Sigmoid colon (tissue), 7 donors: ENCODE data around the gene SCARB1. TPM values are rescaled to one million over a fixed set of nuclear protein-coding genes. Genes with fewer than 3 reads are reported as not detected.
A peak's percentile ranks its signal among the peaks of the same experiment; 100 is the strongest.

ENCODE experiments used
- DNase-seq: peaks from one replicate; pipeline ENCODE4 v3.0.0-alpha.2; 2019
- H3K27ac ChIP-seq, 4 donors: fragments of 200-600 bp; sonication (generic); one replicate each; pipeline ENCODE4 v1.5.1; 2016 to 2019; ENCODE audit warnings: mild to moderate bottlenecking in 1 of 4
- H3K27me3 ChIP-seq, 3 donors: fragments of 200-600 bp; sonication (generic); one replicate each; pipeline ENCODE4 v1.5.1; 2019; ENCODE audit warnings: mild to moderate bottlenecking in 1 of 3
- H3K36me3 ChIP-seq, 4 donors: fragments of 200-600 bp; sonication (generic); one replicate each; pipeline ENCODE4 v1.5.1; 2016 to 2019
- H3K4me1 ChIP-seq, 4 donors: fragments of 200-600 bp; sonication (generic); one replicate each; pipeline ENCODE4 v1.5.1; 2017 to 2019
- H3K4me3 ChIP-seq, 4 donors: fragments of 200-600 bp; sonication (generic); one replicate each; pipeline ENCODE4 v1.5.1; 2017 to 2019; ENCODE audit warnings: mild to moderate bottlenecking in 2 of 4, moderate library complexity in 1 of 4
- H3K9me3 ChIP-seq, 4 donors: fragments of 200-600 bp in 3 of 4; sonication (generic) in 3 of 4; one replicate each; pipeline versions ENCODE4 v1.5.1 to v1.6.1; 2013 to 2019
- EP300 ChIP-seq, 4 donors: sonication (generic); formaldehyde crosslinking; IDR thresholded peaks; one replicate each; pipeline ENCODE4 v1.6.1; 2017; ENCODE audit warnings: antibody characterized with exemption in 4 of 4
- POLR2A ChIP-seq, 2 donors: fragments of 450-650 bp; IDR thresholded peaks; one replicate each; pipeline ENCODE4 v1.6.1; 2016; ENCODE audit warnings: antibody characterized with exemption in 2 of 2, mild to moderate bottlenecking in 2 of 2, moderate library complexity in 2 of 2
- POLR2AphosphoS5 ChIP-seq, 4 donors: sonication (generic); formaldehyde crosslinking; IDR thresholded peaks; one replicate each; pipeline ENCODE4 v1.6.1; 2017; ENCODE audit warnings: antibody characterized with exemption in 4 of 4
- WGBS, 2 donors: extraction: QIAGEN DNeasy Blood & Tissue Kit; methylation state at CpG; one replicate each; pipeline ENCODE4 v1.1.7; 2013; 5-methylcytosine and 5-hydroxymethylcytosine counted together
- intact Hi-C: fragments of 100-400 bp; cut with DNase I; formaldehyde crosslinking; loops from one replicate; pipeline ENCODE4 v1.15.1; 2023
- polyA plus RNA-seq, 3 donors: library from polyadenylated mRNA; stranded (reverse); fragments of 200-250 nt; gene quantifications; one replicate each; pipeline ENCODE4 v1.2.3, GENCODE V29; 2013
- total RNA-seq, 4 donors: library from RNA; depleted of rRNA; stranded (reverse); fragments of >200 nt; gene quantifications; one replicate each; pipeline ENCODE4 v1.1.0, GENCODE V29; 2016
- TF ChIP-seq, protein P1 (sequence below), 4 experiments: fragments of 450-650 bp in 3 of 4; fragments of 200-600 bp in 1 of 4; IDR thresholded peaks; one replicate each; pipeline ENCODE4 v1.5.1; 2016 to 2019; ENCODE audit warnings: antibody characterized with exemption in 4 of 4, mild to moderate bottlenecking in 3 of 4, moderate library complexity in 2 of 4
- donor health status: healthy with polysubstance abuse.
- donor health status: Bipolar disorder and iron deficiency.
- donor health status: healthy.

The SCARB1 gene
- total and polyA plus RNA-seq, 7 donors, result 4.2 to 36.4 (median 11.4) TPM

DNA sequence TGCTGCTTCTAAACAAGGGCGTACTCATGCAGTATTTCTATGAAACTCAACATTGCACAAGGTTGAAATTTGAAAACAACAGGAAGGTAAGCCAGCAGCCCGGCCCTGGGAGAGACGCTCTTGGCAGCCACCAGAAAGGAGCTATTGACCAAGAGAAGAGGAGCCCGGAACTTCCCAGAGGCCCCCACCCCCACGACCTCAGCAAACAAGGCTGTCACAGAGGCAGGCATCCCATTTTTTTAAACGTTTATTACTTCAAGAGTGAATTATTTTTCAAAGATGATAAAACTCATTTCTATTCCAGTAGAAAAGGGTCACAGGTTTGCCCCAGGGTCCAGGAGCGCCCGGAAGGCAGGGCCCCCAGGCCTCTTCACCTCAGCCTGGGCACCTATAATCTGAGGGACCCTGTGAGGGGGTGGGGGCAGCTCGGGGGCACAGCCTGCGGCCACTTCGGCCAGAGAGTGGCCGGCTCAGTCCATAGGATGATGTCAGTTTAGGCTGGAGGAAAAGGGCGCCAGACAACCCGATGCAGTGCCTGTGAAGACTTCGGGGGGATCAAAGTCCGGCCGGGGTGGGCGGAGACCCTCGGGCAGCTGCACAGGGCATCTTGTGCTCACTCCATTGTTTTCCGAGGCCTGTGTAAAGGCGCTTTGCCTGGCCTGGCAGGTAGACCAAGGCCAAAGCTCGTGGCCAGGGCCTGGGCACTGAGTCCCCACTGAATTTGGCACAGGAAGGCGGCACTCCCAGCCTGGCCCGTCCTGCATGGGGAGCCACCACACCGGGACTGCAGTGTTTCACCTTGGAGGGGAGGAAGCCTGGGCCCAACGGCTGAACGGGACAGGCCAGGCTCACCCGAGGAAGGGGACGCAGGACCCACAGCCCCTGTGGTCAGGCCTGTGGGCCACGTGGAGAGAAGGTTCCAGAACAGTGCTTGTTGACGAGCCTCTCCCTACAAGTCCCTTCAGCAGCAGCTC lies 86.0 kb downstream of the SCARB1 start:
- WGBS, 2 donors, result 47 to 77% methylated on average over 31 of the region's 31 CpGs
- intact Hi-C loops, result loop anchor here (10.0 kb wide), 1 partner anchor 453 kb away; no protein-coding TSS in a partner anchor
- Histone ChIP-seq H3K4me3 (no peak overlapping the region), H3K4me1 (peaks cover 0 to 15% (median 5%) of the 10 kb centered on the region in 4 donors), H3K27me3 (no peaks in the 10 kb centered on the region), H3K36me3 (no peaks in the 10 kb centered on the region), H3K27ac (no peak overlapping the region), H3K9me3 (no peaks in the 10 kb centered on the region)
- TF ChIP-seq EP300 (IDR thresholded peaks at IDR 0.05) (no peak), POLR2A (IDR thresholded peaks at IDR 0.05) (no peak), POLR2AphosphoS5 (IDR thresholded peaks at IDR 0.05) (no peak)
- TF ChIP-seq, protein P1, sequence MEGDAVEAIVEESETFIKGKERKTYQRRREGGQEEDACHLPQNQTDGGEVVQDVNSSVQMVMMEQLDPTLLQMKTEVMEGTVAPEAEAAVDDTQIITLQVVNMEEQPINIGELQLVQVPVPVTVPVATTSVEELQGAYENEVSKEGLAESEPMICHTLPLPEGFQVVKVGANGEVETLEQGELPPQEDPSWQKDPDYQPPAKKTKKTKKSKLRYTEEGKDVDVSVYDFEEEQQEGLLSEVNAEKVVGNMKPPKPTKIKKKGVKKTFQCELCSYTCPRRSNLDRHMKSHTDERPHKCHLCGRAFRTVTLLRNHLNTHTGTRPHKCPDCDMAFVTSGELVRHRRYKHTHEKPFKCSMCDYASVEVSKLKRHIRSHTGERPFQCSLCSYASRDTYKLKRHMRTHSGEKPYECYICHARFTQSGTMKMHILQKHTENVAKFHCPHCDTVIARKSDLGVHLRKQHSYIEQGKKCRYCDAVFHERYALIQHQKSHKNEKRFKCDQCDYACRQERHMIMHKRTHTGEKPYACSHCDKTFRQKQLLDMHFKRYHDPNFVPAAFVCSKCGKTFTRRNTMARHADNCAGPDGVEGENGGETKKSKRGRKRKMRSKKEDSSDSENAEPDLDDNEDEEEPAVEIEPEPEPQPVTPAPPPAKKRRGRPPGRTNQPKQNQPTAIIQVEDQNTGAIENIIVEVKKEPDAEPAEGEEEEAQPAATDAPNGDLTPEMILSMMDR (IDR thresholded peaks at IDR 0.05), result no peak
- DNase-seq, result no peak

DNA sequence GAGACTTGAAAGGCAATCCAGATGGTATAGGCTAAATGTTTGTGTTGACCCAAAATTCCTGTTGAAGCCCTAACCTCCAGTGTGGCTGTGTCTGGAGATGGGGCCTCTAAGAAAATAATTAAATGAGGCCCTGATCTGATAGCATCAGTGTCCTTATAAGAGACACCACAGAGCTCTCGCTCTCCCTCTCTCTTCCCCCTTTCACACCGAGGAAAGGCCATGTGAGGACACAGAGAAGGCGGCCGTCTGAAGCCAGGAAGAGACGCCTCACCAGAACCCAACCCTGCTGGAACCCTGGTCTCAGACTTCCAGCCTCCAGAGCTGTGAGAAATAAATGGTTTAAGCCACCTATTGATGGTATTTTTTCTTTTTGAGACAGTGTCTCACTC lies 87.5 kb downstream of the SCARB1 start:
- Histone ChIP-seq H3K27ac (no peak overlapping the region), H3K4me3 (no peak overlapping the region), H3K4me1 (peaks cover 0 to 26% (median 14%) of the 10 kb centered on the region in 4 donors), H3K36me3 (no peaks in the 10 kb centered on the region), H3K27me3 (no peaks in the 10 kb centered on the region), H3K9me3 (no peaks in the 10 kb centered on the region)
- no peak for DNase-seq
- 78 to 83% methylated on average over 5 of the region's 5 CpGs for whole genome bisulfite sequencing, 2 donors
- intact Hi-C loops, result loop anchor here (10.0 kb wide), 1 partner anchor 451 kb away; no protein-coding TSS in a partner anchor
- TF ChIP-seq POLR2A (IDR thresholded peaks at IDR 0.05), result no peak
- TF ChIP-seq, protein P1 (IDR thresholded peaks at IDR 0.05), result no peak
- no peak for TF ChIP-seq EP300 (IDR thresholded peaks at IDR 0.05)

DNA sequence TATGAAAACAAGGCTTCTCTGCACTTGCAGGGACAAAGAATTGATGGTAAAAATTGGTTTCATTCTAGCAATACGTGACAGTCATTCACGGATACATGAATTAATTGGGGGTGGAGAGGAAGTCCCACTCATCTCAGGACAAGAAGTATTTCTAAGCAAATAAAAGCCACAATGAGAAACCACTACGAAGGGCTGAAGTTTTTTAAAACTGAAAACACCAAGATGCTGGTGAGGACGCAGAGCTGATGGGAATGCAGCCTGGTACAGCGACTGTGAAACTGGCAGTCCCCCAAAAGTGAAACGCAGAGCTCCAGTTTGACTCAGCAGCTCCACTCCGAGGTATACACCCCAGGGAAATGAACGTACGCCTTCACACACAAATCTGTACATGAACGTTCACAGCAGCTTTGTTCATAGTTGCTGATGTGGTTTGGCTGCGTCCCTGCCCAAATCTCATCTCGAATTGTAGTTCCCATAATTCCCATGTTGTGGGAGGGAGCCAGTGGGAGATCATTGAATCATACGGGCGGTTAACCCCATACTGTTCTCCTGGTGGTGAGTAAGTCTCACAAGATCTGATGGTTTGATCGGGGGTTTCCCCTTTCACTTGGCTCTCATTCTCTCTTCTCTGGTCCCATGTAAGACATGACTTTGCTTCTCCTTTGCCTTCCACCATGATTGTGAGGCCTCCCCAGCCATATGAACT lies 89.0 kb downstream of the SCARB1 start:
- Histone ChIP-seq H3K9me3 (no peaks in the 10 kb centered on the region), H3K4me1 (peaks cover 0 to 26% (median 14%) of the 10 kb centered on the region in 4 donors), H3K27ac (peak overlapping the region in 2 of 4 donors; percentile 39 to 65), H3K27me3 (no peaks in the 10 kb centered on the region), H3K4me3 (peak overlapping the region in 3 of 4 donors; percentile 7 to 24 (median 9)), H3K36me3 (no peaks in the 10 kb centered on the region)
- intact Hi-C loops, result loop anchor here (5.0 to 10.0 kb wide), 2 partner anchors 450 to 722 kb away; no protein-coding TSS in a partner anchor
- TF ChIP-seq POLR2A (IDR thresholded peaks at IDR 0.05) (no peak), POLR2AphosphoS5 (IDR thresholded peaks at IDR 0.05) (peak in 2 of 4 donors; percentile 29 to 55)
- peak; percentile 84 for DNase-seq
- 42 to 57% methylated on average over 15 of the region's 15 CpGs for WGBS, 2 donors

DNA sequence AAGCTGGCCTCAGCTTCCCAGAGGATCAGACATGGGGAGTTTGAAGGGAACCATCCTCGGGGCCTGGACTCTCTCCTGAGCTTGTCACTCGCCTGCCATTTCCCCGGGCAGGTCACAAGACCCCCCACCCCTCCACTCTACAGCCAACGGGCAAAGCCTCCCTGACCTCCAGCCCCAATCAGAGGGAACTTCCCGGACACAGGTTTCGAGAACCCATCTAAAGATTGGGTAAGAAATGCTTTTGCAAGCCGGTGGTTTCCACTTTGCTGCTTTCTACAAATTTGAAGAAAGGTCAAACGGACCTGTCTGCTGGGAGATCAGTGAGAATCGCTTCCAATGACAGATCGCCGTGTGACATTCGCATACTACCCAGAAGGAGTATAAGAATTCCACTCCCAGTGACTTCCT lies 89.6 kb downstream of the SCARB1 start:
- H3K36me3 ChIP-seq, result no peaks in the 10 kb centered on the region
- TF ChIP-seq POLR2A (IDR thresholded peaks at IDR 0.05) (no peak), POLR2AphosphoS5 (IDR thresholded peaks at IDR 0.05) (no peak), EP300 (IDR thresholded peaks at IDR 0.05) (no peak)
- intact Hi-C loops, result loop anchor here (5.0 to 10.0 kb wide), 2 partner anchors 449 to 722 kb away; no protein-coding TSS in a partner anchor
- no peak for DNase-seq
- no peaks in the 10 kb centered on the region for H3K9me3 ChIP-seq
- peak overlapping the region in 2 of 4 donors; percentile 39 to 65 for H3K27ac ChIP-seq
- peak overlapping the region in 1 of 4 donors; percentile 24 for H3K4me3 ChIP-seq
- 52 to 60% methylated on average over 12 of the region's 12 CpGs for WGBS, 2 donors
- peaks cover 0 to 26% (median 14%) of the 10 kb centered on the region in 4 donors for H3K4me1 ChIP-seq
- H3K27me3 ChIP-seq, result no peaks in the 10 kb centered on the region

DNA sequence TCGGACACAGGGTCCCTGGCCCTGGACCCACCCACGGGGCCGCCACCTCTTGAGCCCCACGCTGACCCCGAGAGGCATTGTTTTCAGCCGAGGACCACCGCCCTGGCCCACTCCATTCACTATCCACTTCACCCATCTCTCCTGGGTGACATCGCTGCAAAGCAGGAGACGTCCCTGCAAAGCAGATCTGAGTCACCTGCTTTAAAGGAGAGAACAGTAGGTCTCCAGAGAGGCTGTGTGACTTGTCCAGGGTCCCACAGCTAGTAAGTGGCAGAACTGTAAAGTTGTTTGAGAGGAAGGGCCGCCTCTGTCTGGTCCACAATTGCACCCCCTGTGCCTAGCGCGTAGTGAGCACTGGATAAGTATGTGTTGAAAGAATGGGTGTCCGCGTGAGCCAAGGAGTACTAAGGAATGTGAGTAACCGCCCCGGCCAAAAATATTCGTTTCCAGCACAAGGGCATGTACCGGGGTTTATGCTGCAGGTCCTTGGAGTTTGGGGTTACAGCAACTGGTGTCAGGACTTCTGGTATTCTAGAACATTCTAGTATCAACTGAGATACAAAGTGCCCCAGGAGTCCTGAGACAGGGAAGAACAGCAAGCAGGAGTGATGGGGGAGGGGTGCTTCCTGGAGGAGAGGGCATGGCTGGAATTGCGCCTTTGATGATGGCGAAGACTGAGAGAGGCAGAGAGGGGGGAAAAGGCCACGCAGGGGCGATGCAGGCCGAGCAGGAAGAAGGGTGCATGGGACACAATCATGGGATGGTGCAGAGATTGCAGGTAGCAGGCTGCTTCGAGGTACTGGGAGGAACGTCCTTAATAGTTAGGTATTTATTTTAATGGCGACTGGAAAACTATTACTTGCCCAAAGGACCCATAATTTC lies 91.1 kb downstream of the SCARB1 start:
- Histone ChIP-seq H3K27me3 (no peaks in the 10 kb centered on the region), H3K4me3 (no peak overlapping the region), H3K9me3 (no peaks in the 10 kb centered on the region), H3K27ac (no peak overlapping the region), H3K36me3 (no peaks in the 10 kb centered on the region), H3K4me1 (peaks cover 0 to 26% (median 15%) of the 10 kb centered on the region in 4 donors)
- intact Hi-C loops, result loop anchor here (2.0 to 10.0 kb wide), 3 partner anchors 414 to 720 kb away; no protein-coding TSS in a partner anchor
- TF ChIP-seq POLR2AphosphoS5 (IDR thresholded peaks at IDR 0.05), result no peak
- no peak for TF ChIP-seq POLR2A (IDR thresholded peaks at IDR 0.05)
- no peak for TF ChIP-seq EP300 (IDR thresholded peaks at IDR 0.05)
- TF ChIP-seq, protein P1 (IDR thresholded peaks at IDR 0.05), result no peak
- DNase-seq, result no peak
- WGBS, 2 donors, result 68 to 73% methylated on average over 26 of the region's 26 CpGs
